SH-SY5Y (cell line): Measurements from ENCODE around the gene GXYLT2.

ENCODE experiments used
- GATA2 ChIP-seq: IDR thresholded peaks from 2 replicates; pipeline ENCODE4 v1.6.1; 2011; ENCODE audit warnings: mild to moderate bottlenecking, low read depth, low read length
- GATA3 ChIP-seq: IDR thresholded peaks from 2 replicates; pipeline ENCODE4 v1.6.1; 2011; ENCODE audit warnings: low read depth, mild to moderate bottlenecking, low read length, moderate library complexity

GRCh38 chr3:72903004-72903403 is 15.2 kb downstream of the GXYLT2 start:
- no peak for TF ChIP-seq GATA3
- no peak for TF ChIP-seq GATA2
